Osteoblast (primary cell): ENCODE measurements around the gene CLECL1. TPM values are rescaled to one million over a fixed set of nuclear protein-coding genes. Genes with fewer than 3 reads are reported as not detected.
A peak's percentile ranks its signal among the peaks of the same experiment; 100 is the strongest.

Experiments
- DNase-seq: peaks from one replicate; pipeline ENCODE4 v3.0.0; 2011; ENCODE audit warnings: low spot score, mixed read lengths; ENCODE audit not compliant: insufficient read length; ENCODE audit errors: missing footprints
- H2AFZ ChIP-seq: 2 replicates; pipeline ENCODE4 v1.6.0; 2011; ENCODE audit warnings: mild to moderate bottlenecking, low read length
- H3K27ac ChIP-seq: 2 replicates; pipeline ENCODE4 v1.5.1; 2011; ENCODE audit warnings: mild to moderate bottlenecking, low read depth, low read length, moderate library complexity
- H3K27me3 ChIP-seq: 2 replicates; pipeline ENCODE4 v1.6.0; 2012; ENCODE audit warnings: mild to moderate bottlenecking, control low read depth, inconsistent platforms, low read length, moderate library complexity; ENCODE audit not compliant: insufficient read depth
- H3K36me3 ChIP-seq: 2 replicates; pipeline ENCODE4 v1.5.1; 2011; ENCODE audit warnings: mild to moderate bottlenecking, low read length, control low read depth, moderate library complexity; ENCODE audit not compliant: insufficient read depth
- H3K4me1 ChIP-seq: 2 replicates; pipeline ENCODE4 v1.5.1; 2011; ENCODE audit warnings: mild to moderate bottlenecking, low read length, control low read depth, moderate library complexity; ENCODE audit not compliant: insufficient read depth
- H3K4me2 ChIP-seq: 2 replicates; pipeline ENCODE4 v1.6.0; 2011; ENCODE audit warnings: mild to moderate bottlenecking, low read length; ENCODE audit not compliant: insufficient read depth
- H3K4me3 ChIP-seq: fragments of 200-600 bp; sonication (generic); 3 replicates; pipeline ENCODE4 v1.5.1; 2012; ENCODE audit warnings: mild to moderate bottlenecking, low read length, inconsistent platforms; ENCODE audit not compliant: insufficient read depth
- H3K79me2 ChIP-seq: 2 replicates; pipeline ENCODE4 v1.6.0; 2012; ENCODE audit warnings: mild to moderate bottlenecking, low read length, control low read depth, inconsistent platforms; ENCODE audit not compliant: insufficient read depth
- H3K9me3 ChIP-seq: 2 replicates; pipeline ENCODE4 v1.5.1; 2011; ENCODE audit warnings: low read depth, low read length, control low read depth
- H4K20me1 ChIP-seq: 2 replicates; pipeline ENCODE4 v1.6.0; 2012; ENCODE audit warnings: mild to moderate bottlenecking, low read length, control low read depth; ENCODE audit not compliant: insufficient read depth
- CTCF ChIP-seq: IDR thresholded peaks from 2 replicates; pipeline ENCODE4 v1.5.1; 2011; ENCODE audit warnings: mild to moderate bottlenecking, low read depth, low read length, moderate library complexity; ENCODE audit errors: extremely low read depth
- total RNA-seq: library from RNA; depleted of rRNA; stranded (reverse); fragments of >200 nt; gene quantifications from 2 replicates; pipeline ENCODE4 v1.2.3, GENCODE V29; 2012

The CLECL1 gene
- not detected in 2 replicates for total RNA-seq

DNA sequence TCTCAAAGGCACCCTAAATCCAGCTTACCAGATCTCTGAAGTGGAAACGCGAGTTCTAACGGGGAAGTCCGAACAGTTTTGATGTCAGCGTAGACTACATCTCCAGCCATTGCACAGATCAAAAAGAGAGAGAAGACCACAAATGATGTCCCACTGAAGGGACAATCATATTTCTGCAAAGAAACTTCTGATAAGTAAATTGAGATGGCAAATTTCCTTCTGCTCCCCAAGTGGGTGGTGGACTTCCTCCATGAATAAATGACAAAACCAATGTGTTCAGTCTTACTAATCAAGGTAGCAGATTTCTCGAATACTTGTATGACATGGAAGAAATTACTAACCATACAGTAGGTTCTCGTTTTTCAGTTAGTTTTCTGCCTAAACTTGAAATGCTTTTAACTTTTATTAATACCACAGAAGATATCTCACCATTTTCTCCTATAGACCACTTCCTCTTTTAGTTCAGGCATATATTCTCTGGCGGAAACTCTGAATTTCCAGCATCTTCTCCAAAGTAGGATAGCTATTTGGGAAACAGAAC lies at the start of gene CLECL1:
TSS of gene CLECL1 (minus strand) at position 177 of the 541 bp plus-strand sequence.
- Histone ChIP-seq H3K9me3 (no peaks in the 10 kb centered on the region), H3K27ac (no peak within 1 kb of the TSS), H4K20me1 (no peaks in the 10 kb centered on the region), H3K27me3 (no peaks in the 10 kb centered on the region), H2AFZ (no peak within 1 kb of the TSS), H3K4me2 (no peak within 1 kb of the TSS), H3K79me2 (no peaks in the 10 kb centered on the region), H3K4me3 (no peak within 1 kb of the TSS), H3K36me3 (no peaks in the 10 kb centered on the region), H3K4me1 (no peaks in the 10 kb centered on the region)
- no peak for DNase-seq
- no peak for TF ChIP-seq CTCF

GRCh38 chr12:9781360-9781759 lies 48.5 kb upstream of the CLECL1 start:
- H3K4me2 ChIP-seq, result no peak overlapping the region
- H3K79me2 ChIP-seq, result no peaks in the 10 kb centered on the region
- no peaks in the 10 kb centered on the region for H3K9me3 ChIP-seq
- TF ChIP-seq CTCF, result no peak
- H3K27me3 ChIP-seq, result peaks cover 4% of the 10 kb centered on the region
- no peaks in the 10 kb centered on the region for H3K4me1 ChIP-seq
- no peak overlapping the region for H2AFZ ChIP-seq
- no peaks in the 10 kb centered on the region for H3K36me3 ChIP-seq
- H4K20me1 ChIP-seq, result no peaks in the 10 kb centered on the region
- H3K27ac ChIP-seq, result no peak overlapping the region
- no peak overlapping the region for H3K4me3 ChIP-seq
- no peak for DNase-seq

DNA sequence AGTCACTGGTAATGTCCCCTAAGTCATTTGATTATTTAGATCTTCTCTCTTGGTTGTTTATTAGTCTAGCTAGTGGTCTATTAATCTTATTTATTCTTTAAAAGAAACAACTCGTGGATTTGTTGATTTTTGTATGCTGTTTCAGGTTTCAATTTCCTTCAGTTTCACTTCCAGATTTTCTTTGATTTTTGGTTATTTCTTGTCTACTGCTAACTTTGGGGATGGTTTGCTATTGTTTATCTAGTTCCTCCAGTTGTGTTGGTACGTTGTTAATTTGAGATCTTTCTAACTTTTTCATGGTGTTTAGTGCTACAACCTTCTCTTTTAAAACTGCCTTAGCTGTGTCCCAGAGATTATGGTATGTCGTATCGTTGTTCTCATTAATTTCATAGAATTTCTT lies 46.3 kb upstream of the CLECL1 start:
- H3K79me2 ChIP-seq, result no peaks in the 10 kb centered on the region
- no peak overlapping the region for H3K4me2 ChIP-seq
- H3K27me3 ChIP-seq, result no peaks in the 10 kb centered on the region
- no peak overlapping the region for H3K4me3 ChIP-seq
- no peaks in the 10 kb centered on the region for H3K4me1 ChIP-seq
- DNase-seq, result no peak
- H4K20me1 ChIP-seq, result no peaks in the 10 kb centered on the region
- H3K36me3 ChIP-seq, result no peaks in the 10 kb centered on the region
- no peak for TF ChIP-seq CTCF
- no peaks in the 10 kb centered on the region for H3K9me3 ChIP-seq
- H3K27ac ChIP-seq, result no peak overlapping the region
- no peak overlapping the region for H2AFZ ChIP-seq

- Histone ChIP-seq H3K4me3 (no peak overlapping the region), H2AFZ (no peak overlapping the region), H3K4me1 (no peaks in the 10 kb centered on the region), H3K9me3 (no peaks in the 10 kb centered on the region), H3K79me2 (no peaks in the 10 kb centered on the region), H3K27ac (no peak overlapping the region), H3K27me3 (no peaks in the 10 kb centered on the region), H3K36me3 (no peaks in the 10 kb centered on the region), H4K20me1 (no peaks in the 10 kb centered on the region), H3K4me2 (no peak overlapping the region)
- no peak for TF ChIP-seq CTCF
- DNase-seq, result peak; percentile 8
Measured at GRCh38 chr12:9776781-9777180, 43.9 kb upstream of the CLECL1 start.
